PFSK-1 (cell line): ENCODE data around the gene PPP1CC.

Experiments used
- FOXP2 ChIP-seq: optimal IDR thresholded peaks from 2 replicates; pipeline ENCODE3; 2011; ENCODE audit warnings: borderline replicate concordance, control low read depth, inconsistent platforms; ENCODE audit not compliant: insufficient read depth; ENCODE audit errors: extremely low read length, extremely low read depth
- POLR2AphosphoS5 ChIP-seq: IDR thresholded peaks from 2 replicates; pipeline ENCODE4 v1.6.1; 2012; ENCODE audit warnings: low read depth, mild to moderate bottlenecking, control low read depth, low read length, moderate library complexity
- SIN3A ChIP-seq: IDR thresholded peaks from 2 replicates; pipeline ENCODE4 v1.6.1; 2012; ENCODE audit warnings: mild to moderate bottlenecking, low read length, moderate library complexity, borderline replicate concordance; ENCODE audit not compliant: insufficient read depth
- TAF1 ChIP-seq: IDR thresholded peaks from 2 replicates; pipeline ENCODE4 v1.6.1; 2012; ENCODE audit warnings: low read length, control low read depth, borderline replicate concordance; ENCODE audit not compliant: insufficient read depth
- TF ChIP-seq, protein P1 (sequence below), 2 experiments: IDR thresholded peaks; 2 replicates each; pipeline versions ENCODE4 v1.6.1 to v1.8.0; 2011 to 2012; ENCODE audit warnings: low read depth in 2 of 2, low read length in 2 of 2, control low read depth in 1 of 2, inconsistent platforms in 1 of 2, mild to moderate bottlenecking in 1 of 2, moderate library complexity in 1 of 2; ENCODE audit not compliant: insufficient read depth in 1 of 2

The PPP1CC gene

DNA sequence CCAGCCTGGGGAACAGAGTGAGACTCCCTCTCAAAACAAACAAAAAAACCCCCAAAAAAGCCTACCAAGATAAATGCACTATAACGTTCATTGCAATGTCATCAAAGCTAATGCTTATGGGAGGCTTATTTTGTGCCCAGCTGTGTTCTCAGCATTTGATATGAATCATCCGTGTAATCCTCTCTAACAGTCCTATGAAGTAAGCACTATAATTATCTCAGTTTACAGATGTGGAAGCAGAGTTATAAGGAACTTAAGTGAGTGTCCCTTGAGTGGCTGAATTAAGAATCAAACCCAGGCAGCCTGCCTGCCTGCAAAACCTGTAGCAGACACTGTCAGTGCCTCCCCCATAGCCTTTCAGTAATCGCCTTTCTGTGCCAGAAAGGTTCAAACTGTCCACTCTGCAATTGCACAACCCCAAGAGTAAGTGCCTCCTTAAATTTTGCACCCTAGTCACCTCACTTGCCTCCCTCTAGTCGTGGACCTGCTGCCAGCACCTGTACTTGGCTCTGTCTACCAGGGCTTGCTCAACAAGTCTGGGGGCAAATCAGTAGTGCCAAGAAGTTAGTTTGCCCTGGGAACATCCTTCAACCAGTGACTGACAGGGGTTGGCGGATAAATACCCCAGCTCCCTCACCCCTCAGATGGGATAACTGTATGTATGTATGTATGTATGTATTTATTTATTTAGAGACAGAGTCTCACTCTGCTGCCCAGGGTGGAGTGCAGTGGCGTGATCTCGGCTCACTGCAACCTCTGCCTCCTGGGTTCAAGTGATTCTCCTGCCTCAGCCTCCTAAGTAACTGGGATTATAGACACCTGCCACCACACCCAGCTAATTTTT lies 23.8 kb upstream of the PPP1CC start:
- no peak for TF ChIP-seq POLR2AphosphoS5
- TF ChIP-seq TAF1, result no peak
- TF ChIP-seq, protein P1, sequence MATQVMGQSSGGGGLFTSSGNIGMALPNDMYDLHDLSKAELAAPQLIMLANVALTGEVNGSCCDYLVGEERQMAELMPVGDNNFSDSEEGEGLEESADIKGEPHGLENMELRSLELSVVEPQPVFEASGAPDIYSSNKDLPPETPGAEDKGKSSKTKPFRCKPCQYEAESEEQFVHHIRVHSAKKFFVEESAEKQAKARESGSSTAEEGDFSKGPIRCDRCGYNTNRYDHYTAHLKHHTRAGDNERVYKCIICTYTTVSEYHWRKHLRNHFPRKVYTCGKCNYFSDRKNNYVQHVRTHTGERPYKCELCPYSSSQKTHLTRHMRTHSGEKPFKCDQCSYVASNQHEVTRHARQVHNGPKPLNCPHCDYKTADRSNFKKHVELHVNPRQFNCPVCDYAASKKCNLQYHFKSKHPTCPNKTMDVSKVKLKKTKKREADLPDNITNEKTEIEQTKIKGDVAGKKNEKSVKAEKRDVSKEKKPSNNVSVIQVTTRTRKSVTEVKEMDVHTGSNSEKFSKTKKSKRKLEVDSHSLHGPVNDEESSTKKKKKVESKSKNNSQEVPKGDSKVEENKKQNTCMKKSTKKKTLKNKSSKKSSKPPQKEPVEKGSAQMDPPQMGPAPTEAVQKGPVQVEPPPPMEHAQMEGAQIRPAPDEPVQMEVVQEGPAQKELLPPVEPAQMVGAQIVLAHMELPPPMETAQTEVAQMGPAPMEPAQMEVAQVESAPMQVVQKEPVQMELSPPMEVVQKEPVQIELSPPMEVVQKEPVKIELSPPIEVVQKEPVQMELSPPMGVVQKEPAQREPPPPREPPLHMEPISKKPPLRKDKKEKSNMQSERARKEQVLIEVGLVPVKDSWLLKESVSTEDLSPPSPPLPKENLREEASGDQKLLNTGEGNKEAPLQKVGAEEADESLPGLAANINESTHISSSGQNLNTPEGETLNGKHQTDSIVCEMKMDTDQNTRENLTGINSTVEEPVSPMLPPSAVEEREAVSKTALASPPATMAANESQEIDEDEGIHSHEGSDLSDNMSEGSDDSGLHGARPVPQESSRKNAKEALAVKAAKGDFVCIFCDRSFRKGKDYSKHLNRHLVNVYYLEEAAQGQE (IDR thresholded peaks at IDR 0.05; ENCODE audit: insufficient read depth in 1 of 2, low read depth in 2 of 2, low read length in 2 of 2), result no peak
- TF ChIP-seq FOXP2, result no peak
- TF ChIP-seq SIN3A, result no peak

DNA sequence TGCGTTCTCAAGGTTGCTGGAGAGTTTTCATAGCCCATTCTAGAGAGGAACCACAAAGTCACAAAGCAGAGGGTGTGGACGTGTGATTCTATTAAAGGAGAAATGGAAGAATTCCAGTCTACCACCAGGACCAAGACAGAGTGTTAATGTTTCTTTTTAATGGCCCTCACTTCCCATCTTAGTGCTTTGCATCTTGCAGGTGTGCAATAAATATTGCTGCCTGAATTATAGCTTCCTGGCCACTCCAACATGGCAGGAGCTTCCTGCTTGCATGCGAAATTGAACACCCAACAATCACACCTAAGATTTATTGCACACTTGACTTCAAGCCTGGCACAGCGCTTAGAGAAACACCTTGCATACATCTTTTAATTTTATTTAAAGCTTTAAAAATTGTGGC lies 22.4 kb upstream of the PPP1CC start:
- TF ChIP-seq FOXP2, result no peak
- no peak for TF ChIP-seq SIN3A
- TF ChIP-seq, protein P1 (IDR thresholded peaks at IDR 0.05; ENCODE audit: insufficient read depth in 1 of 2, low read depth in 2 of 2, low read length in 2 of 2), result no peak
- no peak for TF ChIP-seq TAF1
- no peak for TF ChIP-seq POLR2AphosphoS5

DNA sequence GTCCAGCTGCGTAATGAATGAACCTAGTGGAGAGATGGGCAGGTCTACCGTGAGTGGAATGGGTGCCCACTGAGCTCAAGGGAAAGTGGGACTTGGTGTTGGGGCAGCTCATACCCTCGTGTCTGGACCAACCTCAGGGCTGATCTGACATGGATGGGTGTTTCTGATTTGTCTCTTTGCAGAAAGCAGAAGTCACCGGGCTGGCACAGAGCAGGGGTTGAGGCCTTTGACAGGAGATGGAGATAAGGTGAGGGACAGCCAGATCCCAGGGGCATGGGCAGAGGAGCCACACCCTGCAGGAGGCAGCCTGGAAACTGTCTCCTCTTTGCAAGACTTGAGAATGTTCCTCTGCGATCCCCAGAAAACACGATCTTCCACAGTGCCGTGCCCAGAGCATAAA lies 20.9 kb upstream of the PPP1CC start:
- TF ChIP-seq, protein P1 (IDR thresholded peaks at IDR 0.05; ENCODE audit: insufficient read depth in 1 of 2, low read depth in 2 of 2, low read length in 2 of 2), result no peak
- TF ChIP-seq SIN3A (no peak), FOXP2 (no peak), TAF1 (no peak), POLR2AphosphoS5 (no peak)

DNA sequence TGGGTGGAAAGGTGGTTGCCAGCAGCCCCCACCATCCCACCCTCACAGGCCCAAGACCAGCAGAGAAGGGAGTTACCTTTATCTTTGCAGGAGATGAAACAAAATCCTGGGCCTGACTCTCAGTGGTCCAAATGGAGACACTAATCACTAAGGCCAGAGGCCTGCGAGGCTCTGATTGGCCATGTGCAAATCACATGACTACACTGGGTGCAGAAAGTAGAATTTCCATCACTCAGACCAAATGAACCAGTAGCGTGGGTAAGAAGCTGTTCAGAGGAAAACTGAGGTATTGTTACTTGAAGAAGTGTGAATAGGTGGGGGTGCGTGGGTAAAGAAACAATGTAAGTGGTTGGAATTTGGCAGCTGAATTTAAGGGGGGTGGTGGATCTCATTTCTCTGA lies 20.2 kb upstream of the PPP1CC start:
- no peak for TF ChIP-seq TAF1

DNA sequence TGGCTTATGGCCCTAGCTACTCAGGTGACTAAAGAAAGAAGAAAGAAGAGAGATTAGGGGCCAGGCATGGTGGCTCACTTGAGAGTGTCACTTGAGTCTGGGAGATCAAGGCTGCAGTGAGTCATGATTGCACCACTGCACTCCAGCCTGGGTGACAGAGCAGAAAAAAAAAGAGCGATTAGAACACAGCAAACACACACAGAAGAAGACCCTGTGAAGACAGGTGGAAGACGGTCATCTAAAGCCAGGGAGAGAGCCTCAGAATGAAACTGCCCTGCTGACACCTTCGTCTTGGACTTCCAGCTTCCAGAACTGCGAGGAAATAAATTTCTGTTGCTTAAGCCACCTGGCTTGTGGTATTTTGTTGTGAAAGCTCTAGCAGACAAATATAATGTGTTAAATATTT lies 17.5 kb upstream of the PPP1CC start:
- TF ChIP-seq, protein P1 (IDR thresholded peaks at IDR 0.05; ENCODE audit: insufficient read depth in 1 of 2, low read depth in 2 of 2, low read length in 2 of 2), result no peak
- no peak for TF ChIP-seq FOXP2
- TF ChIP-seq POLR2AphosphoS5, result no peak
- no peak for TF ChIP-seq TAF1
- no peak for TF ChIP-seq SIN3A
